Limb (tissue), 2 donors: Measurements from ENCODE around the gene ATP2B1.
A peak's percentile ranks its signal among the peaks of the same experiment; 100 is the strongest.
"Not testable (repeated sequence)": the region's sequence is repeated elsewhere in the genome, so short reads cannot be mapped to it uniquely, and the experiment has no call there.

Experiments used
- DNase-seq, 2 donors: peaks; one replicate each; pipeline ENCODE4 v3.0.0-alpha.2; 2016; ENCODE audit errors: extremely low spot score in 2 of 2

Gene ATP2B1

DNA sequence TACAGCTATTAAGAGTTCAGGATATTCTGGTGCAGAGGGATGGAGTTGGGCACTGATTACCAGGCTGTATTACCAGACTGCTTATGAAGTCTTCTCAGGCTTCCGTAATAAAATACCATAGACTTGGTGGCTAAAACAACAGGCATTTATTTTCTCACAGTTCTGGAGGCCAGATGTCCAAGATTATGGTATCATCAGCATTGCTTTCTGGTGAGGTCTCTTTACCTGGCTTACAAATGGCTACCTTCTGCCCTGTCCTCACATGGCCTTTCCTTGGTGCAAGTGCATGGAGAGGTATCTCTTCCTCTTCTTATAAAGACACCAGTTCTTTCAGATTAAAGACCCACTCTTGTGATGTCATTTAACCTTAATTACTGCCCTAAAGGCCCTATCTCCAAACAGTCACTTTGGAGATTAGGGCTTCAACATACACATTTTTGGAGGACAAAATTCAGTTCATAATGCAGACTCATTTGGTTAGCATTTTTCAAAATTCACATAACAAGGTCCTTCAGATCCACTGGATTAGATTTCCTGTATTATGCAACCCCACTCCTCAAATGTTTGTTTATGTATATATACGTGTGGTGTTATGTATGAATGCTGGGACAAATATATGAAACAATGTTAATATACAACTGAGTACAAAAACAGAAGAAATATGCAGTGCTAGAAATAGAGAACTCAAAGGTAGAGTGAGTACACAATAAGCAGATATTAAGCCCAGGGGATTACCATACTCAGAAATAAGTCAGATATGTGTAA lies 9.3 kb upstream of the ATP2B1 start:
- no peak for DNase-seq

DNA sequence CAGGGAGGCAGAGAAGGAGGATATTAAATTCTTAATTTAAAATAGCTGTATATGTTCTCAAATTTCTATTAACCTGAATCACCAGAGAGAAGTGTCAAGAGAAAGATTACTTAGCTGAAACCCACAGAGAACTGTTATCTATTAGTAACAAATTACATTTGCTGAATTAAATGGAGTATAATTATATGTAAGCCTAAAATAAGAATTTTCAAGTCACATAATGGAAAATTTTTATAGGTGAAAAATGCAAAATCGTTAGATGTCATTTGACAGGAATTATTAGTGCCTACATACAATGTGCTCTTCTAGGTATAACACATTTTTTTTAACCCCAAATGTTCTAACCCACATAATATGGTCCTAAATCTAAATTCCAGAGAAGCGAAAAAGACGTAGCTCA lies 4.1 kb upstream of the ATP2B1 start:
- DNase-seq: no peak

DNA sequence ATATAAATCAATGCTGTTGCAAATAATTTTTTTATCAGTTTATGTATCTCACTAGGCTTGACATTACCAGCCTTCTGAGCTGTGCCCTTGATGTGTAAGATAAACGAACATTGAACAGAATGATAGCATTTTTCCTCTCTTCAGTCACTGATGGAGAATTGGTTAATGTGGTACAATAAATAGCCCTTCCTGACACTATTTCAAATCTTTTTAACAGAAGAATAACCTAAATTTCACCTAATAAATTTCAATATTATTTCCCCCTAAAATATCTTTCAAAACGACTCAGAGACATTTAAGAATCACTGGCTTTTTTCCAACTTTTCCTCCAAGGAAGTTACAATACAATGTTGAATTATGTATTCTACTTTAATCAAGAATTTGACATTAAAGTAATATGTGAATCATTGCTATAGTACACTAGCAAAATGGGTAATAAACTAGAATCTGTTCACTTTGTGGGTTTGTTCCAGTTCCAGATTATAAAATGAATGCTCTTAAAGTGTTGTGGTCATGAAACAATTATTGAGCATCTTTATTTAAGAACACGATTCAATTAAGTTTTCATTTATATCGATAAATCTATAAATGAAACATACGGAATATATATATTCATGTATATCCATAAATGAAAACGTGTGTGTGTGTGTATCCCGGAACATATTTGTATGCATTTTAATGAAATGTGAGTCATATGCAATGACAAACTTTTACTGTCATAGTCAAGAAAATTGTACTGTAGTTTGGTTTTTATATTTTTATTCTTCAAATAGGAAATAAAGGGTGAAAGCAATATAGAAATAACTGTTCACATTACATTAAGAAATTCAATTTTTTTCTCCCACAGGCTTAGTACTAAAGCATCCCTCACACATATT lies 2.5 kb upstream of the ATP2B1 start:
- DNase-seq: no peak

DNA sequence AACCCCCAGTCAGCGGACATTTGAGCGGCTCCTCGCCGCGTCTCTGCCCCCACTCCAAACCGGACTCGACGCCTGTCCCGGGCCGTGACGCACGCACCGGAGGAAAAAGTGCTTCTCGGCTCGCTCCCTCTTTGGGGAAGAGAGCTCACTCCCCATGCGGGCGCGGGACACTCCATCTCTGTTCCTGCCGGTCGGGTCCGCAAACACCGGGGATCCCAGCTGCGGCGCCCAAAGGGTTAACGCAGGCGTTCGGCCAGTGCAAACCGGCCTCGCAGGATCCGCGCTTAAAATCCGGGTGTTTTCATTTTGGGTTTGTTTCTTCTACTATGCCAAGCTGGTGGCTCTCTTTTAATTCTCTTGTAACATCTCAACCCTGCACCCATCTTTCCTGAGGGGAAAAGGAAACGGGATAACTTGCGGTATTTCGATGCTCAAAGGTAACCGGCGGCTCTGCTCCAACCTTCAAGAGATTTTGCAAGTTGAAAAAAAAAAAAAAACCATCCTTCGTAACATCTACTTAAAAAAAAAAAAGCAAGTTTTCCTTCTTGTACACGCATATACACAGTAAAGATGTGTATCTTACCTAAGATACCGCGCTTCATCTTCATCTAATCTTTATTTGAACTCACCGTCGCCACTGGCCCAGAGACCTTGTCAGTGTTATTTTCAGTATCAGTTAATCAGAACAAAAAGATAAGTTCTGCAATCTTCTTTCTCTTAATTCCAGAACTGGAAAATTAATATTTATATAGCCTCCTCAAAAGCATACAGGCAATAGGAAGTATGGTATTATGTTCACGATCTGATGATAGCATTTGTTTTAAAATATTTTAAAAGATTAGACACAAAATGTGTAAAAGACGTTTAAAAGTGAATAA lies 1.6 kb upstream of the ATP2B1 start:
- DNase-seq: peak; percentile 60 to 85

DNA sequence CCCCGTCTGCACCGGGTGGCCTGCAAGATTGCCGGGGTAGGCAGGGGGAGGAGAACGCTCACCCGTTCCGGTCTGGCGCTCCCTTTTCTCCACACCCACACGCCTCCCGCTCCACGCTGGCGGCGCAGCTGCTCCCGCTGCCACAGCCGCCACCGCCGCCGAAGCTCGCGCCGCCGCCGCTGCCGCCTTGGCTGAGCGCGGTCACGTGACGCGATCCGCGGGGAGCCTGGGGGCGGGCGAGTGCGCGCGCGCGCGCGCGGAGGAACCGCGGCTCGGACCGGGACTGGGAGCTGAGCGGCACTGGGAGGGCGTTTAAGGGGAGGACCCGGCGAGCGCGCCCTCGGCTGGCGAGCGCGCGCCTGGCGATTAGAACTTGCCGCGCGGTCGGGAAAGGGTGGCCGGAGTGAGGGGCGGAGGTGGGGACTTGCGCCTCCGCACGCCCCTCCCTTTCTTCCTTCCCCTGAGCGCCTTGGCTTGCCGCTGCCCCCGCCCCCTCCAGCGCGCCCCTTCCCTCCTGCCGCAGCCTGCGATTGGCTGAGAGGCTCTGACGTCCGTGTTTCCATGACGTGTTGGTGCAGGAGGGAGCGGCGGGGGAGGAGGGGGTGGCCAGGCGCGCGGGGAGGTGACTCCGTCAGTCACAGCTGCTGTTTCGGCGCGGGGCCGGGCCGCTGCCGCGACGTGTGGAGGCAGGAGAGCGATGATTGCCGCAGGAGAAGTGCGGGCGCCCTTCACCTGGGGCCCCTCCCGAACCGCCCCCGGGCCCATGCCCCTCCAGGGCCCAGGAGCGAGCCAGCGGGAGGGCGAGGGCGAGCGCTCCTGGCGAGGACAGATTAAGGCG lies 738 bp upstream of the ATP2B1 start:
- DNase-seq: peak; percentile 98 to 100

DNA sequence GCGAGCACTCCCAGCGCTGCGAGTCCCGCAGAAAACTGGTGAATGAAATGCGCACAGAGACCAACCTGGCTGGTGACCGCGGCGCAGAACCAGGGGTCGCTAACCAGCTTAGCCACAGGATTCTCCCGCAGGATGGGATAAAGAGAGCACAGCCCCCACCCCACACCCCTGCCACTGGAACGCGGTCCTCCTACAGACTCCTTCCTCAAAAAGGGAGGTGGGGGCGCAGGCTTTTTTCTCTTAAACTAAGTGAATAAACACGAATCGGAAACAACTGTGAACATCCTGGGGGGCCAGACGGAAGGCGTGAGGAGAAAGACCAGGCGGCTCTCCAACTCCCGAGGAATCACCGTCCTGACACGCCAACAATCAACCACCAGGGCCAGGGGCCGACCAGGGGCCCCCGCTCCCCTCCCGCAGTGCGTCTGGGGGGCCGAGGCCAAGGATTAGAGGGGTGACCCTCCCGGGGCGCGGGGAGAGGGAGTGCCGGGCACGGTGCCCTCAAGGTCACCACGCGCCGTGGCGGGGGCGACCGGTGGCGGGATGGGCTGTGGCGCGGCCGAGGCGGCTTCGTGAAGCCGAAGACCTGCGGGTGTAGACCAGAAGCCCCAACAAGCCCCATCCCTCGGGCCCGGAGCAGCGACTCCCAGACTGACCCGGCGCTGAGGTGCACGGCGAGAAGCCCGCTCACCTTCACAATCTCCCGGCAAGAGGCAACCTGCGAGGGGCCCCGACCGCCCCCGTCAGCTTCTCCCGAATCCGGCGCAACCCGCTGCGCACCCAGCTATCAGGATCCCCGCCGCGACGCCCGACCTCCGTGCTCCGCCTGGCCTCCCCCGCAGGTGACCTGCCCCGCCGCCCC lies 704 bp downstream of the ATP2B1 start:
- peak in 1 of 2 donors; percentile 19 for DNase-seq

DNA sequence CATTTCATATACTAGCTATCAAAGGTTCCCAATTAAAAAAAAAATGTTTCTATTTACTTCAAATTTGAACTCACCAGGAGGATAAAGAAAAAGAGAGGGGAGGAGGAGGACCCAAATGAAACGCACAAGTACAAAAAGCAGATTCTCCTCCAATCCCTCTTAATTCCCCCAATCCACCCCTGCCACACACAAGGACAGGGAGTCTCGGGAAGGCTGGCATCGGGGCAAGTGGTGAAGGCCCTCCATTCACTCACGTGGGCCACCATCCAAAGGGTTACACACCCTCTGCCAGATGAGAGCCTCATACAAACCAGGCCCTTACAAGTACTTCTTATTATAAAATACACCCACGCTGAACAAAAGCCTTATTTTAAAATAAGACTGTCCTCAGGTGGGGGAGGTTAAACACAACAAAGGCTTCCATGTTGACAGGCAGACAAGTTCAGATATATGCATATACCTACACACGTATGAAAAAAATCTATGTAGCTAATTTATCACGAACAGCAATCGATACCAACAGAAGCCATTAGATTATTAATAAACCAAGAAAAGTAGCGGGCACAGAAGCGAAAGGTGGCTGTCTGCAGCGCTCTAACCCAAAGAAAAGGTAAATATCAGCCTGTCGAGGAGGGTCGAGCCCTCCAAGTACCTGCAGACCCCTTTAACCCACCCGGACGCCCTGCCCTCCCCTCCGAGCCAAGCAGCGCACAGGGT lies 1.5 kb downstream of the ATP2B1 start:
- DNase-seq: peak in 1 of 2 donors; percentile 49

DNA sequence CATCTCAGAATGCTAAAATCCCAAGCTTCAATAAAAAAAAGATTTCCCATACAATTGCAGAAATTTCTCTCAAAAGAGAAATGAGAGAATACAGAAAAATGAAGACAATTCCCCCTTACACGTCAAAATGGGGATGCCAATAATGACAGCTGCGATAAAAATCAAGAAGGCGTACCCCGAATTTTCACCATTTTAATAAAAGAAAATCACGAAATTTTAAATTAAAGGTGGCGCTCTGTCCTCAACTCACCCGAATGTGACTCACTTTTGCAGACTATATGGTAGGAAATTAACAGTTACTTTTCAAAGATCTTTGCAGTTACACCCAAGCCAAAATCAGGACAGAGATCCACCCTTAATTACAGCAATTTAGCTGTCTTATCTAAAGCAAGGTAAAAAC lies 2.1 kb downstream of the ATP2B1 start:
- no peak for DNase-seq

DNA sequence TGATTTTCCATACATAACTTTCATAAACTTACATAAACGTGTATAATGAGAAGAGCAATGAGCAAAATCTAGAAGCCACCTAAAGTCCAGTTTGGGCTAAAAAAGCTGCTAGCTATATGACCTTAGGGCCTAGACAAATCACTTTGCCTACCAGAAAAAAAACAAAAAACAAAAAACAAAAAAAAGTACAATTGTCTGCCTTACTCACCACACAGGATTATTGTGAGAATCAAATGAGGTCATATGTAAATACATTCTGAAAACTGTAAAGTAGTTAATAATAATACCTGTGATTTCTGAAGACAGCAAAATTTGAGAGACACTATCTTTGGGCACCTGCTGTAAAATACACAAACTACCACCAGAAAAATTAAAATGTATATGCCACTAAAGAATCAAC lies 4.2 kb downstream of the ATP2B1 start:
- DNase-seq: no peak

DNA sequence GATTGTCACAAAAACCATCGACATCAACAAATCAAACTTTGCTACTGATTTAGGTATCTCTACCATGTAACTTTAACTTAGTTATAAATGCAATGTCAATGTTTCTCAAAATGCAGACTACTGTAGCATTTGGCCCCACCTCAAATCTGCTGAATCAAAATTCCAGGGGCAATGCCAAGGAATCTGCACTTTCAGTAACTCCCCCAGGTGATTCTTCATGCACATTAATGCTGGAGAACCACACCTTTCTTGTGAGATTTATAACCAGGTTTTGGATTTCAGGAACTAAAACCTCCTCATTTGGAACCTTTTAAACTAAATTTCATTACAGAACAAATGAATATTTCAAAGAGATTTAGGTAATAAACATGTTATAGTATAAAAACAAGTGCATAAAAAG lies 4.9 kb downstream of the ATP2B1 start:
- no peak for DNase-seq

DNA sequence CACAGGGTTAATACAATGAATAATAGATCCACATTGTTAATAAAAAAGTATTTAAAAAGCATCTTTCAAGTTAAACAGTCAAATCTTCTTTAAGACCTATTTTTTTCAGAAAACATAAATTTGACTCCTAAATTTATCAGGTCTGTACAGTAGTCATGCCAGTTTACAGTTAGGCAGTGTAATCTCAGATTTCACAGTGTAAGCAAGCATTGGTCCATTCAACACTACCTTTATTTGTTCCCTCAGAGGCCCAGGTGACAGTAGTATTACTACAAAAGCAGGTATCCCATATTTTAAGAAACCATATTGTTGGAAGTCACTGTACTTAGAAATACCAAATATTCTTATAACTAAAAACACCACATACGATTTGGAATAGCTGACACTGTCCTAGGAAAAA lies 6.1 kb downstream of the ATP2B1 start:
- no peak for DNase-seq

DNA sequence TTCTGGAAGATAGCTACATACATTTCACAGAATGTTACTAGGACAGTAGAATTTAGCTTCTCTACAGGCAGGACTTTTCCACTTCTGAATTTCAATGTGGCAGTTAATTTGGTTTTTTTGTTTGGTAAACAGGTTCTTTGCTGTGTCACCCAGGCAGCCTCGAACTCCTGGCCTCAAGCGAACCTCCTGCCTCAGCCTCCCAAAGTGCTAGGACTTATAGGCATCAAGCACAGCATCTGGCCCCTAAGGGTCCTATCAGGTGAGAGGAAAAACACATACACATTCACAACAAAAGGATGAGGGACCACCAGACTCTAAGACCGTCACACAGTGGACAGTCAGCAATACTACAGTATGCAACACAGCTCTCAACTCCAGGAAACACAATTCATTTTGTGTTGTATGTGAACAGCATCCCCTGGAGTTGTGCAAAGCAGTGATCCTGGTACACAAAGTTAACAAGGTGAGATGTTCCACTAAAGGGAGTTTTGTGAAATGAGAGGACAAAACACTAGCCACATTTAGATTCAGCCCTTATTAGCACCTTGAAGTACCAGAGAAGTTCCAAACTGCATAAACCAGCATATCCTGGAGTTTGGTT lies 6.9 kb downstream of the ATP2B1 start:
- DNase-seq: no peak

DNA sequence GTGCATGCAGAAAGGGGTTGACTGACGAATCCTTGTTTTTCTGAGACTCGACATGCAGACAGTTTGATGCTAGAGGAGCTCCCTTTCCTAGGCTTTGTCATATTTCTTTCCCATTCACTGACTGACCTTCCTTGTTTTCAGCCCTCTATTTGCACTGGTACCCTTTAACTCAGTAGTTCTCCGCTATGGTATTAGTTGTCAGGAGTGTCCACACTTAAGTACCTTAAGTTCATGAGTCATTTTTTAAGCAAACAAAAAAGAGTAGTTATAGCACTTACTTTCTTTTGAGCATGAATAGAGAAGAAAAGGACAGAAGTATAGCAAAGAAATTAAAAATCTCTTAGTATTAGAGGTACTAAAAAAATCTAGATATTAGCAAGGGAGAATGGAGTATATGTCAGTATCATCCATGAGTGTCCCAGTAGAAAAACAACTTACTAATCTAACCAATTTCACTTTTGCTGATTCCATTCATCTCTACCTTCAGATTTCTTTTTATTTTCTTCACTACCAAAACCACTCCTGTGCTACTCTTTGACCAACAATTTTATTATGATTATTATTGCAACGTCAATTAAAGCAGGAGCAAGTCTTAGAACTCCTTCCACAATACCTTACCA lies 8.3 kb downstream of the ATP2B1 start:
- no peak for DNase-seq

DNA sequence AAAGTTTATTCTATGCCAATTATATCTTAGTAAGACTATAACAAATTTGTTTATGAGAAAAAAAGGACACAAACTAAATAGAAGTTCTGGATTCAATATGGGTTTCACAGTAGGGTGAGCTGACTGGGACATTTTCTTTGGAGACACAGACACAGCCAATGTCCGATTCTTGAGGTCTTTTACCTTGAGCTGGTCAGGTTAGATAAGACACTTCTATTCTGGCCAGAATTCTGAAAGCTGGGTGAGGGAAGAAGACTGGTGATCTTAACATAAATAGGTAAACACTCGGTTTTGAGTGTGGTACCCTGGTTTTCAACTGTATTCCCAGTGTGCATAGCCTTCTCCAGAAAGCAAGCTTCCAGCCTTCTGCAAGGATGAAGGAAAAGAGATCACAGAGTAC lies 10.0 kb downstream of the ATP2B1 start:
- DNase-seq: no peak

DNA sequence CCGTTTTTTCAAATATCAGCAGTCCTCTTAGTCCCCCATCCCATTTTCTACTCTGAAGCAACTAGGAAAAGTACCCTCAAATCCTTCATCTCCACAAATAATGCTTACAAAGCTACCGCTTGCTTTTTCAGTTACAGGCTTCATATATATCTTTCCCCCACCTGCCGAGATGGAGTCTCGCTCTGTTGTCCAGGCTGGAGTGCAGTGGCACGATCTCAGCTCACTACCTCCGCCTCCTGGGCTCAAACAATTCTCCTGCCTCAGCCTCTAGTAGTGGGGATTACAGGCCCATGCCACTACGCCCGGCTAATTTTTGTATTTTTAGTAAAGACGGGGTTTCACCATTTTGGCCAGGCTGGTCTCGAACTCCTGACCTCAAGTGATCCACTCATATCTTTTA lies 10.9 kb downstream of the ATP2B1 start:
- not testable (repeated sequence) for DNase-seq

DNA sequence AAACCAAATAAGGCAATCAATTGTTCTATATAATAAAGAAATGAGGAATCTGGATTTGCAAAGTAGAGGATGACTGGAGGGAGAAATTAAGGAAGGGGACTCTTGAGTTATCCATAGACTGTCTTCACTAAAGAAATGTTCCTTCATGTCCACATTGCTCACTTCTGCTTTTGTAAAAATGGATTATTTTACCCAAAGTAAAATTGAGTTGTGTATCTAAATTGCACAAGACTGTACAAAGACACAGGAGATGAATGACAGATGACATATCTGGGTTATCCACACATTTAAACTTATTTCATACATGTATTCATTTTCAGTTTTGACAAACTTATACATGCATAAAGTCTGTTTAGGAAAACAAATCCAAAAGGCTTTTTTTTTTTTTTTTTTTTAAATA lies 11.3 kb downstream of the ATP2B1 start:
- DNase-seq: no peak

DNA sequence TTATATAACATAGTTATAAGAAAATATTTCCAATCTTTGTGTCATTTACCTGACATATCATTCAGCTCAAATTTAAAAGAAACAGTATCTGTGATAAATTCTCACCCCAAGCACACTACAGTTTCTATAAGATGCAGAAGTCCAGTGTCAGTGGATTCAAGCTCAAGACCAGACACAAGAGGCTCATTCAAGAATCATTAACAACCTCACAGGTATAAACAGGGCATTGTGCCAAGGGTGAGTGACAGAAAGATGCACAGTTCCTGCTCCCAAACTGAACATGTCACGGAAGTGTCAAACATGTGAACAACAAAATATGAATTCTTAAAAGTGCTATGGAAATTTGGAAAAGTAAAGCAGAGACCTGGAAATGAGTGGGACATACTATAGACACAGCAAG lies 12.8 kb downstream of the ATP2B1 start:
- no peak for DNase-seq

DNA sequence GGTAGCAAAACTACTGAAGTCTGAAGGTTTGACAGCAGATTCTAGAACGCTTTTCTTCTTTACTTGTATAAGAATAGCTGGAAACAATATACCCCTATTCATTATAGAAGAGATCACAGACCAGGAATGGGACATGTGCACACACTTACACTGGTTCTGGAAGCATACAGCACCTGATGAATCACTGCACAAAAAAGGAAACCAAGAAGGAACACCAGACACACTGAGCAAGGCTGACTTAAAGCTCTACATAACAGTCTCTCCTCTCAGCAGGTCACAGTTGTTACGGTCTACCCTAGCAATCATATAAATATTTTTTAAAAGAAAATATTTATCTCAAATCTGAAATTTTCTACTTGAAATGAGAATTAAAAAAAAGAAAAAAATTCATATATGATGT lies 13.5 kb downstream of the ATP2B1 start:
- no peak for DNase-seq
